IPS-15b (cell line): Measurements from ENCODE around the gene SAMD4B.

ENCODE experiments used
- H3K27me3 ChIP-seq: one replicate; pipeline ENCODE4 v1.6.1; 2013; ENCODE audit warnings: low read length; ENCODE audit not compliant: control insufficient read depth, insufficient read depth
- H3K36me3 ChIP-seq: one replicate; pipeline ENCODE4 v1.6.1; 2013; ENCODE audit warnings: low read length; ENCODE audit not compliant: control insufficient read depth, insufficient read depth
- H3K4me1 ChIP-seq: one replicate; pipeline ENCODE4 v1.6.1; 2013; ENCODE audit warnings: mild to moderate bottlenecking, low read length; ENCODE audit not compliant: control insufficient read depth, insufficient read depth
- H3K4me3 ChIP-seq: one replicate; pipeline ENCODE4 v1.5.1; 2013; ENCODE audit warnings: low read depth, low read length
- H3K9ac ChIP-seq: one replicate; pipeline ENCODE4 v1.6.1; 2013; ENCODE audit warnings: low read depth, mild to moderate bottlenecking, low read length
- H3K9me3 ChIP-seq: one replicate; pipeline ENCODE4 v1.6.1; 2013; ENCODE audit warnings: mild to moderate bottlenecking, low read length; ENCODE audit not compliant: control insufficient read depth, insufficient read depth

SAMD4B gene

GRCh38 chr19:39423258-39424086 is 81.3 kb downstream of the SAMD4B start:
- peaks cover 5% of the 10 kb centered on the region for H3K4me1 ChIP-seq
- H3K36me3 ChIP-seq = peaks cover 36% of the 10 kb centered on the region
- no peak overlapping the region for H3K9ac ChIP-seq
- H3K4me3 ChIP-seq = no peak overlapping the region
- H3K27me3 ChIP-seq = no peaks in the 10 kb centered on the region
- no peaks in the 10 kb centered on the region for H3K9me3 ChIP-seq

GRCh38 chr19:39424934-39425333 is 82.7 kb downstream of the SAMD4B start:
- Histone ChIP-seq H3K4me1 (peaks cover 10% of the 10 kb centered on the region), H3K9ac (no peak overlapping the region), H3K27me3 (no peaks in the 10 kb centered on the region), H3K36me3 (peaks cover 28% of the 10 kb centered on the region), H3K9me3 (no peaks in the 10 kb centered on the region), H3K4me3 (no peak overlapping the region)

GRCh38 chr19:39425744-39426143 is 83.5 kb downstream of the SAMD4B start:
- H3K4me3 ChIP-seq = no peak overlapping the region
- peaks cover 11% of the 10 kb centered on the region for H3K4me1 ChIP-seq
- H3K27me3 ChIP-seq = no peaks in the 10 kb centered on the region
- H3K9me3 ChIP-seq = no peaks in the 10 kb centered on the region
- H3K36me3 ChIP-seq = peaks cover 21% of the 10 kb centered on the region
- H3K9ac ChIP-seq = no peak overlapping the region

GRCh38 chr19:39426170-39426569 is 83.9 kb downstream of the SAMD4B start:
- Histone ChIP-seq H3K4me3 (no peak overlapping the region), H3K9ac (no peak overlapping the region), H3K4me1 (peaks cover 15% of the 10 kb centered on the region), H3K9me3 (no peaks in the 10 kb centered on the region), H3K27me3 (no peaks in the 10 kb centered on the region), H3K36me3 (peaks cover 20% of the 10 kb centered on the region)

- Histone ChIP-seq H3K9ac (no peak overlapping the region), H3K4me3 (no peak overlapping the region), H3K9me3 (no peaks in the 10 kb centered on the region), H3K4me1 (peaks cover 15% of the 10 kb centered on the region), H3K27me3 (no peaks in the 10 kb centered on the region), H3K36me3 (peaks cover 19% of the 10 kb centered on the region)
These were observed 85.5 kb downstream of the SAMD4B start for GRCh38 chr19:39427707-39428106.

GRCh38 chr19:39428283-39429112 is 86.3 kb downstream of the SAMD4B start:
- Histone ChIP-seq H3K9ac (peak overlapping the region; percentile 81), H3K27me3 (no peaks in the 10 kb centered on the region), H3K4me1 (peaks cover 15% of the 10 kb centered on the region), H3K36me3 (peaks cover 23% of the 10 kb centered on the region), H3K4me3 (peak overlapping the region; percentile 27), H3K9me3 (no peaks in the 10 kb centered on the region)

GRCh38 chr19:39430675-39431593 is 88.7 kb downstream of the SAMD4B start:
- no peaks in the 10 kb centered on the region for H3K9me3 ChIP-seq
- no peaks in the 10 kb centered on the region for H3K27me3 ChIP-seq
- H3K9ac ChIP-seq = peak overlapping the region; percentile 39
- H3K4me3 ChIP-seq = no peak overlapping the region
- peaks cover 23% of the 10 kb centered on the region for H3K36me3 ChIP-seq
- peaks cover 21% of the 10 kb centered on the region for H3K4me1 ChIP-seq

GRCh38 chr19:39432677-39433025 is 90.4 kb downstream of the SAMD4B start:
- no peak overlapping the region for H3K9ac ChIP-seq
- no peaks in the 10 kb centered on the region for H3K9me3 ChIP-seq
- H3K4me1 ChIP-seq = peaks cover 19% of the 10 kb centered on the region
- H3K27me3 ChIP-seq = no peaks in the 10 kb centered on the region
- peaks cover 23% of the 10 kb centered on the region for H3K36me3 ChIP-seq
- no peak overlapping the region for H3K4me3 ChIP-seq

- H3K4me3 ChIP-seq = peak overlapping the region; percentile 99
- H3K27me3 ChIP-seq = no peaks in the 10 kb centered on the region
- no peaks in the 10 kb centered on the region for H3K9me3 ChIP-seq
- peaks cover 15% of the 10 kb centered on the region for H3K4me1 ChIP-seq
- H3K9ac ChIP-seq = no peak overlapping the region
- H3K36me3 ChIP-seq = peaks cover 23% of the 10 kb centered on the region
These were observed 91.4 kb downstream of the SAMD4B start for GRCh38 chr19:39433480-39434079.

- Histone ChIP-seq H3K9ac (no peak overlapping the region), H3K4me3 (peak overlapping the region; percentile 99), H3K36me3 (peaks cover 23% of the 10 kb centered on the region), H3K4me1 (peaks cover 11% of the 10 kb centered on the region), H3K27me3 (no peaks in the 10 kb centered on the region), H3K9me3 (no peaks in the 10 kb centered on the region)
These were observed 92.2 kb downstream of the SAMD4B start for GRCh38 chr19:39434123-39435076.
